NCI-H345 treated with DMSO at 0.1 percent for 48 hours (cell line): ENCODE results near the gene CFAP97D2.
"Not testable (repeated sequence)": the region's sequence is repeated elsewhere in the genome, so short reads cannot be mapped to it uniquely, and the experiment has no call there.

Experiments
- DNase-seq: peaks from one replicate; lab custom pipeline; 2025; ENCODE audit not compliant: unreplicated experiment; lab: John Stamatoyannopoulos, UW

Gene CFAP97D2

DNA sequence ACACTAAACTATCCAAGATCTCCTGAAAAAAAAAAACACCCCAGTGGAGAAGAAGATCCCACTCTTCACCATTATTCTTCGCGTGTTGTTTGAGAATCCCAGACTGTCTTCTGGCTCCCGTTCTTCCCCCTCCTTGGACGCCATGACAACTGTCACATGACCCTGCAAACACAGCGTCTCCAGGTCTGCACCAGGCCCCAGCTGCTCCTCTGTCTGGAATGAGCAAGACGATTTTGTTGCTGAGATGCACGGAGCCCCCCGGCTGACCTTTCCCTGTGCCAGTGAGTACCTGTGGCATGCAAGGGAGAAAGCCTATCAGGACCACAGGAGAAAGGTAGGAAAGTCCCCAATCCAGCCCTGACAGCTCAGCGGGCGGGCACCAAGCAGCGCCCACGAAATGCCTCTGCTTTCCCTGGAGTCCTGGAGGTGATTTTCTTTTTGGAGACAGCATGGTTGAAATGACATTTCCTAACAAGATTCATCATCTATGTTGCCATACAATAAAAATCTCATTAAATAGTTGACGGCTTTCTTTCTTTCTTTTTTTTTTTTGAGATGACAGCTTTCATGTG lies at the start of gene CFAP97D2:
Gene CFAP97D2 (plus strand): TSS at position 171 of the 572 bp plus-strand sequence. CDS start 74 bp downstream, at position 245.
- no peak for DNase-seq

DNA sequence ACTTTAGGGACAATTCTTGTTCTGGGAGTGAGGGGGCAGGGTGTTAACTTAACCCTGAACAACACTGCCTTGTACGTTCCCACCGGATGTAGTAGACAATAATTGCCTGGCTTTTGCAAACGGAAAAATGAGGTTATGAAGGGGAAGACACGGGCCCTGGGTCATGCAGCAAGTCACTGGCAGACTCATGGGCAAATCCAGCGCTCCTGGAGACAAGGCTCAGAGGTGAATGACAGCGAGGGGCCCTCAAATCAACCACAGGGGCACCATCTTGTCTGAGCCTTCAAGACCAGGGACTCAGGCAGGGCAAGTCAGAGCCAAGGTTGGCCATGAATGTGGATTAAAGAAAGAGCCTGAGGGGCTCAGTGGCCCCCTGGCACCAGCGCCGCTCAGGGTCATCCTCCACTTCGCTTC lies 49.4 kb upstream of the CFAP97D2 start:
- DNase-seq, result no peak

DNA sequence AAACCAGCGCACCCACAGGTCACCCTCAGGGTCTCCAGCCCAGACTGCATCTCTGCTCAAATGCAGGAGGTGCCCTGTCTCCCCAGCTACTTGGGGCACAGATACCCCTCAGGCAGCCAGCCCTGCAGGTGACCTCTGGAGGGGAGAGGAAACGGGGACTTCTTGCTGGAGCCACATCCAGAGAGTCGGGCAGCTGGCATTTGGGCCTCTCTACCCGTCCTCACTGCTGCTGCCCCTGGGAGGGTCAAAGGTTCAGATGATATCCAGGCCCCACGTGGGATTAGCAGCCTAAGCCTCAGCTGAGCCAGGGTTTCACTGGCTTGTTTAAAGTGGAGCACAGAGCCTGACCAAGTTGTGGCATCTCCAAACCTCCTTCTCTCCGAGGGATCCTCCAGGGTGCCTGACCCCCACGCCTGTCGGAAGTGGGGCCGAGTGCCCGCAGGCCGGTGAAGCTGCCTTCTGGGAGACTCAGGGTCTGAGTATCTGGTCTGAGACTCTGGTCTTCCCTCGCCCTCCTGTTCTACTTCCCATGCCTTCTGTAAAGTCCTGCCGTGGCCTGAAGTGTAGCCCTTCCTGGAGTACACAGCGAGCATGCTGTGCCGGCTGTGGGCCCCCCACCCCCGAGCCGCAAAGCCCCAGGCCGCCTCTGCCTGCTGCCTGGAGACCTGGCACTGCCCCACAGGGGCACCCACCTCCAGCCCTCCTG lies 48.8 kb upstream of the CFAP97D2 start:
- no peak for DNase-seq

DNA sequence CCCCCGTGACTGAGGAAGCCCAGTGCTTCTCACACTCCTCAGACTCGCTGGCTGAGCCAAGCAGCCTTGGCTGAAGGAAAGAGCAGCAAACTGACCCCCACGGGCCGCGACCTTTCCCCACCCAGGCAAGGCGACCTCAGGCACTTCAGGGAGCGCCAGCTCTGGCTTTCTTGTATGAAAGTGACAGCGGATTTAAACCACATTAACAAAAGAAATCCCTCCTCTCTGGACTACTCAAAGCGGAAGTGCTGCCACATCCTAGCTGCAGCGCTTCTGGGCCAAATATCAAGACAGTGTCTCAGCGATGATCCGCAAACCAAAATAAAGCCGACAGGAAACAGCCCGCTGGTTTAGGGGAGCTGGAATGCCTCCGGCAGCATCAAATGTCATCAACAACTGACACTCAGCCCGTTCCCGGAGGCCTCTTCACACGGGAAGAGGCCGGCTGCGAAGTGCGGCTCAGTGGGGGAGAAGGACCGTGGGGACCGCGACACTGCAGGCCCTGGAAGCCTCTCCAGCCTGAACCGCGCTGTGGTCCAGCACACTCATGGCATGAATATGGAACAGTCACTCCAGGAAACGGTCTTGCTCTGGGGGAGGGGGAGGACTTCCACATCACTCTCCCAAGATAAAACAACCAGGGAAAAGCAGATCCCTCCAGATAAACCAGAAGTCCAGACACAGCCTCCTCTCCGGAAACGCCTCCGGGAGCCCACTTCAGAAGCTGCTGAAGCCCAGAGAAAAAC lies 48.0 kb upstream of the CFAP97D2 start:
- peak; percentile 78 for DNase-seq

DNA sequence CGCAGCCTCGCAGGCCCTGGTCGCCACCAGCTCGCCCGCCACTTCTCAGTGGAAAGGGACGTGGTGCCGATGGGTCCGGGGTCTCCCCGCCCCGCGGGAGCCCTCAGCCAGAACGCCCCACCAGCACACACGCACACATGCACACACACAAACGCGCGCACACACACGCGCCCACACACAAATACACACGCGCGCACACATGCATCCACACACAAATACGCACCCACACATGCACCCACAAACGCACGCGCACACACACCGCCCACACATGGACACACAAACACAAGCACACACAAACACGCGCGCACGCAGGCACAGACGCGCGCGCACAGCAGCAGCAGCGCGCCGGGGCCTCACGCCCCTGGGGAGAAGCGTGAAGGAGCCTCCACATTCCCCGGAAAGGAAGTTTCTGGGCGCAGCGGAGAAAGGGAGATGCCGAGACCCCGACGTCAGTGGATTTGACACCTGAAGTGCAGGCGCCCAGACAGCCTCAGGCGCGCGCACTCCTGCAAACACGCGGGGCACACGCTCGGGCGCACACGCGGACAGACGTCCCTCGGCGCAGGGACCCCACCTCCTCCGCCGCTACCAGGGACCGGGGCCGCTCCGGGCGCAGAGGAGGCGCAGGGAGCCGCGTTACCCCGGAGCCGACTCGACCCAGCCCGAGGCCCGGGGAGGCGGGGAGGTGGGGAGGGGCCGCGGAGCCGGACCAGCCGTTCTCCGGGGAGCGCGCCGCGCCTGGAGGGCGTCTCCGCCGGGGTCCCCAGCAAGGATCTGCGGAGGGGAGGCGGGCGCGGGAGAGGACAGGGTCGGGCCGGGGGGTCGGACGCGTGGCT lies 47.3 kb upstream of the CFAP97D2 start:
- no peak for DNase-seq

DNA sequence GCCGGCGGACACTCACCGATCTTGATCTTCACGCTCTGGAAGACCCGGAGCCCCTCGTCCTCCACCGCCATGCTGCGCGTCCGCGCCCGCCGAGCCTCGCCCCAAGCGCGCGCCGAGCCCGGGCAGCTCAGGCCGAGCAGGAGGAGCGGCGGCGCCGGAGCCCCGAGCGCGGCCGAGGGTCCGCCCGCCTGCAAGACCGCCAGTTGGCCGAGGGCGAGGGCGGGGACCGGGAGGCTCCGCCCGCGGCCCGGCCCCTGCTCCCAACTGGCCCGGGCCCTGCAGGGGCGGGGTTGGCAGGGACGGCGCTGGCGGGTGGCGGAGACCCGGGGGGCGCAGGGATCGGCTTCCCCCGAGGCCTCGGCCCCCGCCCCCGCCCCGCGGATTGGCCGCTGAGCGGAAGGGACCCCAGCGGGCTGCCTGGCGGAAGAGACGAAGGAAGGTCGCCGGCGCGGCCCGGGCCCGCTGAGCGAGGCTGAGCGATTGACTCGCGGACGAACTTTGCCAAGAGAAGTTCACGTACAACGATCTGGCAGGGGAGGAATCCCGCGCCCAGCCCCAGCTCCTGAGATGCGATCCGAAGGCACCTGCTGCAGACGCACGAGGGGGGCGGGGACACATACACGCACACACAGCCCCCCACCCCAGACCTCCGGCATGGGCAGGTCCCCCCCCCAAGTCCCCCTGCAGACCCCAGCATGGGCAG lies 46.5 kb upstream of the CFAP97D2 start, which contains the start of gene RASA3:
Gene RASA3 (minus strand): TSS at position 205 of the 703 bp plus-strand sequence. CDS start 134 bp downstream, at position 71.
- DNase-seq, result peak; percentile 52

DNA sequence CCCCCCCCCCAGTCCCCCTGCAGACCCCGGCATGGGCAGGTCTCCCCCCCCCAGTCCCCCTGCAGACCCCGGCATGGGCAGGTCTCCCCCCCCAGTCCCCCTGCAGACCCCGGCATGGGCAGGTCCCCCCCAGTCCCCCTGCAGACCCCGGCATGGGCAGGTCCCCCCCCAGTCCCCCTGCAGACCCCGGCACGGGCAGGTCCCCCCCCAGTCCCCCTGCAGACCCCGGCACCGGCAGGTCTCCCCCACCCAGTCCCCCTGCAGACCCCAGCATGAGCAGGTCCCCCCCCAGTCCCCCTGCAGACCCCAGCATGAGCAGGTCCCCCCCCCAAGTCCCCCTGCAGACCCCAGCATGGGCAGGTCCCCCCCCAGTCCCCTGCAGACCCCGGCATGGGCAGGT lies 45.9 kb upstream of the CFAP97D2 start:
- not testable (repeated sequence) for DNase-seq

DNA sequence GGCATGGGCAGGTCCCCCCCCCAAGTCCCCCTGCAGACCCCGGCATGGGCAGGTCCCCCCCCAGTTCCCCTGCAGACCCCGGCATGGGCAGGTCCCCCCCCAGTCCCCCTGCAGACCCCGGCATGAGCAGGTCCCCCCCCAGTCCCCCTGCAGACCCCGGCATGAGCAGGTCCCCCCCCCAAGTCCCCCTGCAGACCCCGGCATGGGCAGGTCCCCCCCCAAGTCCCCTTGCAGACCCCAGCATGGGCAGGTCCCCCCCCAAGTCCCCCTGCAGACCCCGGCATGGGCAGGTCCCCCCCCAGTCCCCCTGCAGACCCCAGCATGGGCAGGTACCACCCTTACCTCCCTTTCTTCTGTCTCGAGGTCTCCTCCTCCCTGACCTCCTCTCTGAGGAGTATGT lies 45.5 kb upstream of the CFAP97D2 start:
- DNase-seq, result not testable (repeated sequence)

DNA sequence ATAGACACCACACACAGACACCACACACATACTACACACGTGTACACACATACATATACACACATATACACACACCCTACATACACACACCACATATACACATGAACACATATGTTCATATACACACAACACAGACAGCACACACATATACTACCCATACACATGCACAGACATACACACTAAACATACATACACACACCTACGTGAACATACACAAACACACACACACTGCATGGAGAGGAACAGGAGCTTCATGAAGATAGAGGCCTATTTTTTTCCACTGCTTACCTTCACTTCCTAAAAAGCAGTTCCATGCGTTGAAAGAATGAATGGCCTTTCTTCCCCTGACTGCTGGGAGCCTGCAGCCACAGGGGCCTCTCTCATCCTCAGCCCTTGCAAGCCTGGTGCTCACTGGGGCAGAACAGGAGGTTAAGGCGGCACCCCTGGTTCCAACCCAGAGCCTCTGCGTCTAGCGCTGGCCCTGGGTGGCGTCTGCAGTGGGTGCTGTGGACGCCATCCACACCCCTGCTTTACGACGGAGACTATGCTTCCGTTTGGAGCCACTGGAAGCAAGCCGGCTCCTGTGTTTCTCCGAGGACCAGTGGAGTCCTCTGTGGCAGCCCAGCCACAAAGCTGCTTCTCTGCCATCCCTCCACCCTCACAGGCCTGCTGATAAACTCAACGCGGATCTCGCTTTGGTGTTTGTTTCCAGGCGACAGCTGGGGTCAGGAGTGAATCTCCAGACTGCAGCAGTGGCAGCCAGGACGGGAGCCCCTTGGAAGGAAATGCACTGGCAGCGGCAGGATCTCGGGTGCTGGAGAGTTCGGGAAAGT lies 44.7 kb upstream of the CFAP97D2 start:
- DNase-seq, result no peak

DNA sequence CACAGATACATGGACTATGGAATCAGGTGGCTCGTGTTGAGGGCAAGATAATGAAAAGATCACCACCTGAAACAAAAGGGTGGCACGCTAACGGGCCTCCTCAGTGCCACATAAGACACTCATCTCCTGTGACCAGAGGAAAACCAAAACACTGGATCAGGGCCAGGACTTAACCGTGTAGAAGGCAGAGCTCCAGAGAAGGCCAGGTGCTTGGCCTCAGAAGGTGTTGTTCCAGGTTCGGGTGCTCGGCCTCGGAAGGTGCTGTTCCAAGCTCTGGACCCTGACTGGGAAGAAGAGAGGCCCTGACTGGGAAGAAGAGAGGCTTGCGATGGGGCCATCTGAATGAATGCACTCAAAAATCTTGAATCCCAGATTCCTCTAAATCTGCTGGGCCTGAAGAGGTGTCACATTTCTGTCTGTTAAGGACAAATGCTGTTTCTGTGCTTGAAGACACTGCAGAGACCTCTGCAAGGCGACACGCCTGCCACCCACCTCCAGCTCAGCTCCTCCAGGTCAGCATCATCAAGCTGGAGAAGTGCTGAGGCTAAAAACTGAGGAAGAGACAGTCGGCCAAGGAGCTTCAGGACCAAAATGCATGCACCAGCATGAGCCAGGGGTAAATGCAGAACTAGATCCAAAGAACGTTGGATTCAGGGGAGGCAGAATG lies 44.0 kb upstream of the CFAP97D2 start:
- DNase-seq, result no peak

DNA sequence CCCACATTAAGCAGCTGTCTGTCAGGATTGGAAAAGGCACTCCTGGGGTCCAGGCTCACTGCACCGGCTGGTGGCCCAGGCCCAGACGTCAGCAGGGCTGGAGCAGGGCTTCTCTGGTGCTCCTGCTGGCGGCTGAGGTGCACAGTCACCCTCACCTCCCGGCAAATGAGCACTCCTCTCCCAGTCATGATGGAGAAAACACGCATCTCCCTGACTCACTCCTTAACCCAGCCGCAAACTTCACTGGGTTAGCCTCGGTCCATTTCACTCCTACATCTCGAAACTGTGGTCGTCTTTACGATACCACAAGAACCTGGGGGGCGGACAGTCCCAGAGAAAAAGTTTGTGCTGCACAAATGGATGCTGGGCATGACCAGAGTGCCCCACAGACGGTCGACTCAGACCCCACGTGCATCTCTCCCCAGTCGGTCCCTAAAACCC lies 43.3 kb upstream of the CFAP97D2 start:
- DNase-seq, result no peak

DNA sequence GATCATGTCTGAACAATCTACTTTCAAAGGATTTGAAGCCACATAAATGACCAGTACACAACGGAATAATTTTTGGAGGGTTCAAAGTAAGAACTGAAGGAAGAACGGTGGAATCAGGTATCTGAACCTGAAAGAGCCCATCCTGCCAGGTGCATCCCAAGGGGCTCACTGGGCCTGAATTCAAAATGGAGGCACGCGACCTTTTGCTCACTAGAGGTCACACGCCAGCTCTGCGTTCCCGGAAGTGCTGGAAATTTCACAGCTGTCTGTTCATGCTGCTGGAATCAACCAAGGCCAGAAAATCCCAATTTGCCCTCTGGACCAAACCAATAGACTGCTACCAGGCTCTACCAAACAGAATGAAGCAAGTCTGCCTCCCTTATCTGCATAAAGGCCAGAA lies 42.5 kb upstream of the CFAP97D2 start:
- no peak for DNase-seq

DNA sequence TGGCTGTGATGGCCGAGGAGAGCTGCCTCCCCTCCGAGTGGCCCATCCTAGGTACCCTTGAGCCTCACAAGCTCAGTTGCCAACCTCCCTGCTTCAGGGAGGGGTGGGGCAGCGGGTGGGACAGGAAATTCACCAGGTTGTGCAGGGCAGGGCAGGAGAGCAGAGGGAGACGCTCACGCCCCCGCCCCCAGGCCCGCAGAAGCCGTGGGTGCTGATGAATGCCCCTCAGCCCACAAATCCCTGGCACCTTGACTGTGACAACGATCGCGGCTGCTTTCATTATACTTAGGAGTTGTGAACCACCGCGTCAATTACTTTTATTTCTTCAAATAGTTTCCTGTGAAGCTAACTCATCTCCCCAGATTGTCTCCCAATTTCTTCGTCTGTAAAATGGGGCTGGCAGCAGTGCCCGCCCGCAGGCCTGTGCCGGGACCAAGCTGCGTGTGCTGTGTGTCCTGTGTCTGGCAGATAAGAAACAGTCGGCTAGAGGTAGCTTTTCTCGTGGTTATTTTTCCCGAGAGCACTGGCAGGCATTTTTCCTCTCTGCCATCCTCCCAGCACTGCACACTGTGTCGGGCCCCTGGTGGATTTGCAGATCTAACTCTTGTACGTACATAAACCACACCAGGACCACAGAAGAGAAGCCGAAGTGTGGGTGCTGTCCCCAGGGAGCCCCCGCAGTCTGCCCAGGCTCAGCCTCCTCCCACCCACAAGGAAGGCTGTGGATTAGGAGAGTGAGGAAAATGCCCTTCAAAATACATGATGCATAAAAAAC lies 38.7 kb upstream of the CFAP97D2 start:
- DNase-seq, result peak; percentile 24

DNA sequence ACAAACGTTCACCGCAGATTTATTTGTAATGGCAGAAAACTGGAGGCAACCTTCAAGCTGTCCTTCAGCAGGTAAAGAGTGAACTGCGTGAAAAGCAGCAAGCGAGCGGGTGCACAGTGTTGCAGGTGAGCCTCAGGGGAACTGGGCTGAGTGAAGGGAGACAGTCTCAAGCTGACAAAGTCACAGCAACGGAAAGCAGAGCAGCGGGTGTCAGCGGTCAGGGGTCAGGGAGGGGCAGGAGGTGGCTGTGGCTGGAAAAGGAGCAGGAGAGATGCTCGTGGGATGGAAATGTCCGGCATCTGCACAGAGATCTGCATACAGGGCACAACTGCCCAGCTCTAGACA lies 38.2 kb upstream of the CFAP97D2 start:
- no peak for DNase-seq

DNA sequence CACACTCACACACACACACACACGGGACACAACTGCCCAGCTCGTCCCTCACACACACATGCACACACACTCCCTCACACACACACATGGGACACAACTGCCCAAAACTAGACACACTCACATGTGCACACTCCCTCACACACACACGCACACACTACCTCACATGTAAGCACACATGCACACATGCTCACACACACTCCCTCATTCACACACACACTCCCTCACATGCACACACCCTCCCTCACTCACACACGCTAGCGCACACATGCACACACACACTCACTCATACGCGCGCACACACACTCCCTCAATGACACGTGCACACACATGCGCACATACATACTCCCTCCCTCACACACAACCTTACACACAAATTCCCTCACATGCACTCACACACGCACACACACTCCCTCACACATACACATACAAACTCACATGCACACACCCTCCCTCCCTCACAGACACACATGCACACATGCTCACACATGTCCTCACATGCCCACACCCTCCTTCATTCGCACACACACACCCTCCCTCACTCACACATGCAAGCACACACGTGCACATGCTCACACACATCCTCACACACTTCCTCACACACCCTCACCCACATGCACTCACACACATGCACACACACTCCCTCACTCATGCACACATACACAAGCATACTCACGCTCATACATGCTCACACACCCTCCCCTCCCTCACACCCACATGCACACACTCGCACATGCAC lies 37.6 kb upstream of the CFAP97D2 start:
- no peak for DNase-seq

DNA sequence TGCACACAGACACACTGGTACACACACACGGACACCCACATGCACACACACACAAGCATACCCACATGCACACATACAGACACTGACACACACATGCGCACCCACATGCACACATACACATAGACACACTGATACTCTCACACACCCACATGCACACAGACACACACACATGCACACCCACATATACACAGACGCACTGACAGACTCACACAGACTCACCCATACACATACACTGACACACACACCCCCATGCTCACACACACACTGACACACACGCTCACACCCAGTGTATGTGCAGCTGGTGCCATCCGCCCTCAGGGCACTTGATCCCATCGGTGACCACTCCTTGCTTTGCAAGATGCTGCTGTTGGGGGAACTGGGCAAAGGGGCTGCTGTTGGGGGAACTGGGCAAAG lies 36.9 kb upstream of the CFAP97D2 start:
- DNase-seq, result no peak

DNA sequence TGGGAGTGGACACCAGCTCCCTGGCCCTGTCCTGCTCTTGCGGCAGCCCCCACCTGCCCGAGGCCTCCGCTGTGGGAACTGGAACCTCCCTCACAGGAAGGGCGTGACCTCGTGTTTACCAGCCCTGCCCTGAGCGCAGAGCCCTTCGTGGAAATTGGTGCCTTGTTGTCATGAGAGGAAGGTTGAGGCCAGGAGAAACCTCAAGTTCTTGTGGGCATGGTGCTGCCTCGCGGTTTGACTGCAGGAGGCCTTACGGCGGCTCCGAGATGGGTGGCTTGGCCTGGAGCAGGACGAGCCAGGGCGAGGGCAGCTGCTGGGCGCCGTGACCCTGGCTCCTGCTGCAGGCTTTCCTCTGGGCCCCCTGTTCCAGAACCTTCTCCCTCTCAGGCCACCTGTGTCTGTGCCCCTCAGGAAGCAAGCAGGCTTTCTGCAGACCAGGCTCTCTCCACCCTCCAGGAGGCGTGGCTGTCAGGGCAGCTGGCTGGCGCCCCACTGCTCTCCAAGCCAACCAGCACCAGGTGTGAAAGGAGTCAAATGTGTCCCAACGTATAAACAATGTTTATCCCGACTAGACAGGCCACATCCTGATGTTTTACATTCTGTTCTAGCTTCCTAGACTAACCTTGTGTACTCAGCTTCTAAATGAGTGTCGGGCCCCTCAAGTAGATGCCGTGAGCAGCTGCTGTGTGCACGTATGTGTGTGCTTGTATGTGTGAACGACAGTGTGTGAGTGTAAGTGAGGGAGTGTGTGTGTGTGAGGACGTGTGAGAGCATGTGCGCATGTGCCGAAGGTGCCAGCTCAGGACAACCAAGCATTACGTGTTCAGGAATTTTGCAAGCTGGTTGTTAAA lies 36.2 kb upstream of the CFAP97D2 start:
- DNase-seq, result peak; percentile 87
